ENCODE data around the gene SEMA6A.

Gene SEMA6A

DNA sequence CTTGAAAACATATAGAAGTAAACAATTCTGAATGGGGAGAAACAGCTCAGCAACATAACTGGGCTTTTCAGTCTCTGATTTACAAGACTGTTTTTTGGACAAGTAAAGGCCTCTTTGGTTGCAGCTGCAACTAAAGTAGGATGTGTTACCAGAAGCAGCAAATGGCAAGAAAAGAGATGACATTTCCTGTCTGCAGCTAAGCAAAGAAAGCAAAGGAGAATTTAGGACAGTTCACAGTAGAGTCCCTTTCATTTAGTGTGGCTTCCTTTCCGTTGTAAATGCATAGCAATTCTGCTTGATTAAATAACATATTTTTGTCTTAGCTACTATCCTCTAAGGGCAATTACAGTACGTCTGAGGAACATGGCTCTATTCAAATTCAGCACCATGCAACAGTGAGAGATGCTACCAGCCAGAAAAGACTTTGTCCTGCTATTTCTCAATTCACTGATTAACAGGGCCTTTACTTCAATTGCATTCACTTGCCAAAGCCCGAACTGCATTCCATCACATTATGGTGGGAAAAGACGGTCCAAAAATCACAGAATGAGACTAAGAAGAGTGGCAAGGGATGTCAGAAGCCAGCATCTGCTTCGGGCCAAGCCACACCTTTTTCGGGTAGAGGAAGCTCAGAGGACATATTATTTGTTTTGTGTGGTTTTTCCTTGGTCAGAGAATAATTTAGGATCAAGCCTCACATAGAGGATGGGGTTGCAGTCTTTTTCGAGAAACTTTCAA, 107.7 kb downstream of the SEMA6A start:
- in situ Hi-C loops (cut with MboI; ENCODE audit: low sequenced_read_pairs) = no loop called here

GRCh38 chr5:116465411-116465810, 109.2 kb downstream of the SEMA6A start:
- in situ Hi-C loops (cut with MboI; ENCODE audit: low sequenced_read_pairs) = no loop called here

- in situ Hi-C loops (cut with MboI; ENCODE audit: low sequenced_read_pairs) = no loop called here
Observed at GRCh38 chr5:116464144-116464708, 110.4 kb downstream of the SEMA6A start.

GRCh38 chr5:116462500-116462899, 112.1 kb downstream of the SEMA6A start:
- in situ Hi-C loops (cut with MboI; ENCODE audit: low sequenced_read_pairs) = no loop called here

GRCh38 chr5:116459301-116459700, 115.3 kb downstream of the SEMA6A start:
- in situ Hi-C loops (cut with MboI; ENCODE audit: low sequenced_read_pairs) = no loop called here

GRCh38 chr5:116457062-116457461, 117.6 kb downstream of the SEMA6A start:
- in situ Hi-C loops (cut with MboI; ENCODE audit: low sequenced_read_pairs) = no loop called here

GRCh38 chr5:116456036-116456435, 118.6 kb downstream of the SEMA6A start:
- in situ Hi-C loops (cut with MboI; ENCODE audit: low sequenced_read_pairs) = no loop called here

DNA sequence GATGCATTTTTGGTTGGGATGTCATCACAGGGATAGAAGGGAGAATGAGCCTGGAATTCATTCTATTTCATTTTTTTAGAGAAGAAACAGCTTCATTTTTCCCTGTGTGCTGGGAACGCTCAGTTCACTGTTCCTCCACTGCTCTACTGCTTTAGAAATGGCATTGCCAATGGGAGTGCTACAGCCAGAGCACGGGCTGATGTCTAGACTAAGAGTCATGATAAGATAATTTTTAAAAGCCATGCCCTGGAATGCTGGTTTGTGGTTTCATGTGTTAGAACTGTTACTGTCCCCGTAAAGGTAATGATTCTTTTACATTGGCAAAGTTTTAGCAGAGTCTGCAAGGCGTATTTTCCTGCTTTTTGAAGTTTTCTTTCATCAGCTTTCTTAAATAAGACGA, 119.6 kb downstream of the SEMA6A start:
- in situ Hi-C loops (cut with MboI; ENCODE audit: low sequenced_read_pairs) = no loop called here

DNA sequence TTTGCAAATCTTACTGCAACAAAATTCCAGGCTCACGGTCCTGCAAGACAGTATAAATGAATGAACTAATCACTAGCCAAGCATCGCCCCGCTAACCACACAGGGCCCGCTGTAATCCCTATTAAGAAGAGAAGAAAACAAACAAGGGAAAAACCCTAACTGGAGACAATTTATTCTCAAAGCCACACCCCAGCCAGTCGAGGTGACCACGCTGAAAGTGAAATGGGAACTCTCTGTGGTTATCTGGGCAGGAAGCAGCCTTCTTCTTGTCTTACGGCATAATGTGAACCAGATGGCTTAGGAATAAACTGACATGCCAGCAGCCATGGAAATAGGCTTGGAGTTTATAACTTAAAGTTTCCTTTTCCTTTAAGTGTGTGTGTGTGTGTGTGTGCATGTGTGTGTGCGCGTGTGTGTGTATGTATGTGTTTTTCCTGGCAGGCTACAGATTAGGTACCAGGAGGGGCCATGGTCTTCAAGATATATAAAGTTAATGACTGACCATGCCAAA, 120.2 kb downstream of the SEMA6A start:
- in situ Hi-C loops (cut with MboI; ENCODE audit: low sequenced_read_pairs) = no loop called here

DNA sequence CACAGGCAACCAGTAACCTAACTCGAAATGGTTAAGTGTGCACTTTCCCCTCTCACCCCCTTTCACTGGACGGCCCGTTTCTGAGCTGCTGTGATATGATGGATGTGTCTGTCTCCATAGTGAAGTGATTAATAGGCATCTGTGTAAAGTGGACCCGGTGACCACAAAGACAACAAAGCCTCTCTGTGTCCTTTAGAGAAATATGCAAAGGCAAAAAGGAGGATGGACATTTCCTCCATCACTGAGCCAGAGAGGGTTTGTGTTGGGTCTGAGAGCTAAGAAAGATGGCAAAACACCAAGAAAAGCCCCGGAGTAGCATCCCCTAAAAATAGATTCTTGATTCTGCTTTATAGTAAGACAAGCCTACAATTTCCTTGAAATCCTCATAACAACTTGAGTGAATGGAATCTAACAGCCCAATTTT, 120.6 kb downstream of the SEMA6A start:
- in situ Hi-C loops (cut with MboI; ENCODE audit: low sequenced_read_pairs) = no loop called here

GRCh38 chr5:116452774-116453368, 121.8 kb downstream of the SEMA6A start:
- in situ Hi-C loops (cut with MboI; ENCODE audit: low sequenced_read_pairs) = no loop called here

GRCh38 chr5:116451905-116452450, 122.6 kb downstream of the SEMA6A start:
- in situ Hi-C loops (cut with MboI; ENCODE audit: low sequenced_read_pairs) = no loop called here

DNA sequence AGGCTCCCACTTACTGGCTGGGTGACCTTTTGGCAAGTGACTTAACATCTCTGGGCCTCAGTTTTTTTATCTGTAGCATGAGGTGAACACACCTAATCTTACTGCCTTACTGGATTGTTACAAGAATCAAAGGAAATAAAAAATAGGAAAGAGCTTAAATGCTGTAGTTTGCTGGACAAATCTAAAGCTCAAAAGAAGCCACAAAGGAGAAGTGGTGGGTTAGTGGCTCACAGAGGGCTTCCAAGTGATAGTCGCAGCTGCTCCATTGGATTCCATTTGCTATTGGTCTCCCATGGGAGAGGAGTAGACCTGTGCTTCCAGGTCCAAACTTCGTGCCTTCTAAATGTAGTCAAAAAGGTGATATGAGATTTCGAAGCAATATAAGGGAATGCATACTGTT, 123.6 kb downstream of the SEMA6A start:
- in situ Hi-C loops (cut with MboI; ENCODE audit: low sequenced_read_pairs) = no loop called here

DNA sequence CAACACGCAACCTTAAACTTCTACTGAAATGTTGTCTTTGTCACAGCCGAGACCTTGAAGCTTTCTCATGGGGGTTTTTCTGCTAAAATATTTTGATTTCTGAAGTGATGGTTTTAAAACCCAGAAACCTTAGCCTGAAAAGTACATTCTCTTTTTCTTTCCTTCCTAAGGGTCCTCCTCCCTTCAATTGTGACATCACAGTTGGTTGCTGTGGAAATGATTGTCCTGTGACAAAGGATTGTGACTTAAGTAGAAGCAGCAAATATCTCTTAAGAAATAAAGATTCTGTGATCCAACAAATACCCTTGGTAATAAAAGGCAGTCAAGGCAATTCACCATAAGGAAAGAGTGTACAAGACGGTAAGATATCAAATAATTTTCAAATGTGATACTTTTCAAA, 125.2 kb downstream of the SEMA6A start:
- in situ Hi-C loops (cut with MboI; ENCODE audit: low sequenced_read_pairs) = no loop called here

- in situ Hi-C loops (cut with MboI; ENCODE audit: low sequenced_read_pairs) = no loop called here
Observed at GRCh38 chr5:116448870-116449427, 125.7 kb downstream of the SEMA6A start.

DNA sequence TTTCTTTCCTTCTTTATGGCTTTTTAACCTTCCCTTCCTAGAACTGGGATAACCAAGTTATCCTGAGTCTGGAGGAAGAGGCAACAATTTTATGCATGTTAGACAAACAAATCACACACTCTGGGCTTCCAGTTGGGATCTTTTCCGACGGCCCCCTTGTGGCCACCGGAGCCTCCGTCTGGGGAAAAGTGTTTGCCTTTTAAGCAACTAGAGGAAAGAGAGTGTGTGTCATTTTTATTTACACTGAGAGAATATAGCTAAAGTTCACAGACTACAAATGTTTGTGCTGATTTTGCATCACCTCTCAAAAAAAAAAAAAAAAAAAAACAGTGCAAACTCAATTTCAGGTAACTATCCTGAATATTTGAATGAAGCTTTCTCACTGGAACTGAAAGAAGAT, 126.2 kb downstream of the SEMA6A start:
- in situ Hi-C loops (cut with MboI; ENCODE audit: low sequenced_read_pairs) = no loop called here

DNA sequence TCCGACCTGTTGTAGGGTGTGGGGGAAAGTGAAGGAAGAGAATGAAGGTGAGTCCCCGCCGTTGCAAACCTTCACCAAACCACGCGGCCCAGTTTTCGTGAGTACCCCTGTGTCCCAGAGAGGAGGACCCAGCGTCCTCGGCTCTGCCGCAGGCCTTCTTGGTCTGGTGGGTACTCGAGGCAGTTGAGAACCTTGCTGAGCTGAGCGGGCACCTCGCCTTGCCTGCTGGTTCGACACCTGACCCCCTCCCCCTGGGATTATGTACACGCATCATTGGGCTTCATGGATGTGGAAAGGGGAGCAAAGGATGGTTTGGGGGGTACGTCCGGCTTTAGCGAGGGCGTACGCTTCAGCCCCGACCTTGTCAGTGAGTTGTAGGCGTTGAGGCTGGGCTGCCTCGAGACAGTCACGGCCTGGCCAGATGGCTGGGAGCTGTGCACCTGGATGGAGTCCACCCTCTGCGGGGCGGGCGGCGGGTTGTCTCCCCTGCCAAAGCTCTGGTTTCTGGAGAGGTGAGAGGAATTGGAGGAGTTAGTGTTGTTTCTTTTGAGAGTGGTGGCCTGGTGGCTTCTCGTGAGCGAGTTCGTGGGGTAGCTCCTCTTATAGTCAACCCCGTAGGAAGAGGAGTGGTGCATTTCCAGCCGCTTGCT, 128.1 kb downstream of the SEMA6A start:
- in situ Hi-C loops (cut with MboI; ENCODE audit: low sequenced_read_pairs) = no loop called here

- in situ Hi-C loops (cut with MboI; ENCODE audit: low sequenced_read_pairs) = no loop called here
Observed at GRCh38 chr5:116445311-116445710, 129.3 kb downstream of the SEMA6A start.

- in situ Hi-C loops (cut with MboI; ENCODE audit: low sequenced_read_pairs) = no loop called here
Observed at GRCh38 chr5:116444373-116445295, 130.0 kb downstream of the SEMA6A start.

GRCh38 chr5:116442931-116443551, 131.6 kb downstream of the SEMA6A start:
- in situ Hi-C loops (cut with MboI; ENCODE audit: low sequenced_read_pairs) = no loop called here

Data from HL-60/S4 (cell line).